GM21529 (cell line): Measurements from ENCODE around the gene FFAR3.
"Not testable (repeated sequence)": the region's sequence is repeated elsewhere in the genome, so short reads cannot be mapped to it uniquely, and the experiment has no call there.

Experiments used
- ATAC-seq: cut with Tn5 transposase; IDR thresholded peaks from one replicate; pipeline ENCODE4 v1.9.1; 2021; ENCODE audit not compliant: unreplicated experiment

FFAR3 gene

DNA sequence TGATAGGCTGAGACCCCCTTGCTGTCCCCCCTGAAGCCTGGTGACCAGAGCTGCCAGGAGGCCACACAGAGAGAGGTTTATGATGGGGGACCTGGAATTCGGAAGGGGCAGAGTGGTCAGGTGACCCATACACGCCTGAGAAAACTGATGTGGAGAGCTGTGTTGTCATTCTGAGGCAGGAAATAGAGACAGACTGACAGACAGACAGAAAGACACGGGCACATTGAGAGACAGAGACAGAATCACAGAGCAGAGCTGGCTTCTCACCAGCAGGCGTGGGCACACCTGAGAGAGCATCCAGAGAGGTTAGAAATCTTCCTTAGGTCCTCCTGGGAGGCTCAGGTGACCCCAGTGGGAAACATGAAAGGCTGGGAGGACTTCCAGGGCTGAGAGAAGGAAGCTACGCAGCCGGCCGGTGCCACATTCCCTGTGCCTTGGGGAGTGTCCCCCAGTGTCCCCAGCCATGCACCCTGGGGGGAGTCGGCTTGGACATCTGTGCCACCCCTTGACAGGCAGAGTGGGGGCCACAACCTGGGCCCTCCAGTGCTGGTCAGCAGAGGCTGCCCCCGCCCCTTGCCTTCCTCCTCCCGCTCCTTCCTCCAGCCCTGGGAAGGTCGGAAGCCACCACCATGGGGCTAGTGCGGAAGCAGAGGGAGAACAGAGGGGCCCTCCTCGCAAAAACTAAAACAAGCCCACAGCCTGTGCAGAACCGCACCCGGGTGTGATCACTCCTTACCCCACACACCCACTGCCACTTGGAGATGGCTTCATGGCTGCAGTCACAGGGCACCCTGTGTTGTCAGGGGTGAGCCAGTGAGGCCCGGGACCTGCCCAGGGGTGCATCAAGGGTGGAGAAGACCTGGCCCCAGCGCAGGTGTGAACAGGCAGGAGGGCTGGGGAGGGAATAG lies 8.4 kb upstream of the FFAR3 start:
- ATAC-seq: no peak

DNA sequence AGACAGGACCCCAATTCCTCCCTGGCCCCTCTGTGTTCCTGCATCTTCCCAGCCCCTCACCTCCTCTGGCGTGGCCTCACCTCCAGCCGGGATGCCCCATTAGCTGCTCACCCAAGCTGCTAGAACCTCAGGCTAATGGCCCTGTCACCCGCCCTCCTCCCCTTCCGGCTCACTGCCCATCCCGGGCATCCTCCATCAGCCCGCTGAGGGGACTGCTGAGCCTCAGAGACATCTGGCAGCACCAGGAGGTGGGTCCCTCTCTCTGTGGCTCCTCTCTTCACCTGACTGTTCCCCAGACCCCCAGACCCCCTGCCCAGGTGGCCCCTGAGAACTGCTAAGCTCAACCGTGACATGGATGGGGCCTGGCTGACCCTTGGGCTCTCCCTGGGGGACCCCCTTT lies 7.7 kb upstream of the FFAR3 start:
- ATAC-seq: no peak

DNA sequence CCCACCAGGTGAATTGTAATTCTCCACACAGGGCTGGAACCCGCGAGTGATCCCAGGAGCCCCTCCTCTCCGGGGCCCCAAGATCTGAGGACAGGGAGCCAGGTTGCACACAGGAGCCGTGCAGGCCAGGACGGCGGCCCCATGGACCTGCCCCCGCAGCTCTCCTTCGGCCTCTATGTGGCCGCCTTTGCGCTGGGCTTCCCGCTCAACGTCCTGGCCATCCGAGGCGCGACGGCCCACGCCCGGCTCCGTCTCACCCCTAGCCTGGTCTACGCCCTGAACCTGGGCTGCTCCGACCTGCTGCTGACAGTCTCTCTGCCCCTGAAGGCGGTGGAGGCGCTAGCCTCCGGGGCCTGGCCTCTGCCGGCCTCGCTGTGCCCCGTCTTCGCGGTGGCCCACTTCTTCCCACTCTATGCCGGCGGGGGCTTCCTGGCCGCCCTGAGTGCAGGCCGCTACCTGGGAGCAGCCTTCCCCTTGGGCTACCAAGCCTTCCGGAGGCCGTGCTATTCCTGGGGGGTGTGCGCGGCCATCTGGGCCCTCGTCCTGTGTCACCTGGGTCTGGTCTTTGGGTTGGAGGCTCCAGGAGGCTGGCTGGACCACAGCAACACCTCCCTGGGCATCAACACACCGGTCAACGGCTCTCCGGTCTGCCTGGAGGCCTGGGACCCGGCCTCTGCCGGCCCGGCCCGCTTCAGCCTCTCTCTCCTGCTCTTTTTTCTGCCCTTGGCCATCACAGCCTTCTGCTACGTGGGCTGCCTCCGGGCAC lies 6.7 kb upstream of the FFAR3 start:
- ATAC-seq: no peak

- ATAC-seq: no peak
Observed at GRCh38 chr19:35352177-35352447, 6.1 kb upstream of the FFAR3 start.

- ATAC-seq: no peak
Observed at GRCh38 chr19:35352448-35353304, 5.6 kb upstream of the FFAR3 start.

- ATAC-seq: no peak
Observed at GRCh38 chr19:35353635-35354034, 4.6 kb upstream of the FFAR3 start.

DNA sequence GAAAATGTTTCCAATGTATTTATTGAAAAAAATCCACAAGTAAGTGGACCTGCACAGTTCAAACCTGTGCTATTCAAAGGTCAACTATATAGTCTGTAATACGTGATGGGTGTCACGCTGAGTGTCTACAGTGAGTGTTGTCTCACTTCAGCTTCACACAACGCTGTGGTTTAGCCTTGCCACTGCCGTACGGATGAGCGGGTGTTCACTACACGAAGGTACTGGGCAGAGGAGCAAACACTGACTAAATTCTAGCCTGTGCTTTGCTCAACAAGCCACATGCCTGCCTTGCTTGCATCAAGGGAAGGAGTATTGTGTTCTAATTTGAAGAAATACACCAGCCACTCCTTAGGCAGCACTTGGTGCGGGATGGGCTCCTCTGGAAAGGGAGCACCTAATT lies 3.4 kb upstream of the FFAR3 start:
- ATAC-seq: no peak

- ATAC-seq: no peak
Observed at GRCh38 chr19:35355791-35356460, 2.3 kb upstream of the FFAR3 start.

DNA sequence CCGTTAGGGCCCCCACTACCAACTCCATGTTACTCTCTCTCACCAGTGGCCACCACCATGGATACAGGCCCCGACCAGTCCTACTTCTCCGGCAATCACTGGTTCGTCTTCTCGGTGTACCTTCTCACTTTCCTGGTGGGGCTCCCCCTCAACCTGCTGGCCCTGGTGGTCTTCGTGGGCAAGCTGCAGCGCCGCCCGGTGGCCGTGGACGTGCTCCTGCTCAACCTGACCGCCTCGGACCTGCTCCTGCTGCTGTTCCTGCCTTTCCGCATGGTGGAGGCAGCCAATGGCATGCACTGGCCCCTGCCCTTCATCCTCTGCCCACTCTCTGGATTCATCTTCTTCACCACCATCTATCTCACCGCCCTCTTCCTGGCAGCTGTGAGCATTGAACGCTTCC lies 574 bp downstream of the FFAR3 start:
- not testable (repeated sequence) for ATAC-seq

DNA sequence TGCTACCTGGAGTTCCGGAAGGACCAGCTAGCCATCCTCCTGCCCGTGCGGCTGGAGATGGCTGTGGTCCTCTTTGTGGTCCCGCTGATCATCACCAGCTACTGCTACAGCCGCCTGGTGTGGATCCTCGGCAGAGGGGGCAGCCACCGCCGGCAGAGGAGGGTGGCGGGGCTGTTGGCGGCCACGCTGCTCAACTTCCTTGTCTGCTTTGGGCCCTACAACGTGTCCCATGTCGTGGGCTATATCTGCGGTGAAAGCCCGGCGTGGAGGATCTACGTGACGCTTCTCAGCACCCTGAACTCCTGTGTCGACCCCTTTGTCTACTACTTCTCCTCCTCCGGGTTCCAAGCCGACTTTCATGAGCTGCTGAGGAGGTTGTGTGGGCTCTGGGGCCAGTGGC lies 1.1 kb downstream of the FFAR3 start:
- not testable (repeated sequence) for ATAC-seq

DNA sequence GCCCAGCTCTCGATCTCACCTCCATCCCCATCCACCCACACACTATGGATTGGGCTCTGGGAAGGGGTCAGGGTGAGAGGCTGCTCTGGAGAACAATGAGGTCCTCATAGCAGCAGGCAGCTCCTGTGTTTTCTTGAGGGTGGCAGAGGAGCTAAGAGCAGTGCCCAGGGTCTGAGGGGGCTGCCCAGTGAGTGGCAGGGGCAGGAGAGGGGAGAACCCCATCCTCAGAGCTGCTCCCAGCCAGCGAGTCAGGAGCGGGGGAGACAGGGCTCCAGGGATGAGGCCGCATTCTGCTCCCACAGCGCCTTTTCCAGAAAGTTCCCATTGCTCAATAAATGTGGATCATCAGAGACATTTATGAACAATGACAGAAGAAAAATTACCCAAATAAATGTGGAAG lies 1.8 kb downstream of the FFAR3 start:
- not testable (repeated sequence) for ATAC-seq

GRCh38 chr19:35360880-35361420 lies 2.7 kb downstream of the FFAR3 start:
- ATAC-seq: no peak

DNA sequence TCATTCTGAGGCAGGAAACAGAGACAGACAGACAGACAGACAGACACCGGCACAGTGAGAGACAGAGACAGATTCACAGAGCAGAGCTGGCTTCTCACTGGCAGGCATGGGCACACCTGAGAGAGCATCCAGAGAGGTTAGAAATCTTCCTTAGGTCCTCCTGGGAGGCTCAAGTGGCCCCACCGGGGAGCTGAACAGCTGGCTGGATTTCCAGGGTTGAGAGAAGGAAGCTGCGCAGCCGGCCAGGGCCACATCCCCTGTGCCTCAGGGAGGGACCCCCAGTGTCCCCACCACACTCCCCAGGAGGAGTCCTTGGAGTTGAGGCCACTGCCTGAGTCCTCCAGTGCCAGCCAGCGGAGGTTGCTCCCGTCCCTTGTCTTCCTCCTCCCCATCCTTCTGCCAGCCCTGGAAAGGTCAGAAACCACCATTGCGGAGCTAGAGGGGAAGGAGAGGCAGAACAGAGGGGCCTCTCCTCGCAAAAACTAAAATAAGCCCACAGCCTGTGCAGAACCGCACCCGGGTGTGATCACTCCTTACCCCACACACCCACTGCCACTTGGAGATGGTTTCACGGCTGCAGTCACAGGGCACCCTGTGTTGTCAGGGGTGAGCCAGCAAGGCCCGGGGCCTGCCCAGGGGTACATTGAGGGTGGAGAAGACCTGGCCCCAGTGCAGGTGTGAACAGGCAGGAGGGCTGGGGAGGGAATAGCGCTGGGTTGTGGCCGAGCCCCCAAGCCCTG lies 4.2 kb downstream of the FFAR3 start:
- ATAC-seq: no peak

GRCh38 chr19:35363001-35363590 lies 4.8 kb downstream of the FFAR3 start:
- no peak for ATAC-seq

DNA sequence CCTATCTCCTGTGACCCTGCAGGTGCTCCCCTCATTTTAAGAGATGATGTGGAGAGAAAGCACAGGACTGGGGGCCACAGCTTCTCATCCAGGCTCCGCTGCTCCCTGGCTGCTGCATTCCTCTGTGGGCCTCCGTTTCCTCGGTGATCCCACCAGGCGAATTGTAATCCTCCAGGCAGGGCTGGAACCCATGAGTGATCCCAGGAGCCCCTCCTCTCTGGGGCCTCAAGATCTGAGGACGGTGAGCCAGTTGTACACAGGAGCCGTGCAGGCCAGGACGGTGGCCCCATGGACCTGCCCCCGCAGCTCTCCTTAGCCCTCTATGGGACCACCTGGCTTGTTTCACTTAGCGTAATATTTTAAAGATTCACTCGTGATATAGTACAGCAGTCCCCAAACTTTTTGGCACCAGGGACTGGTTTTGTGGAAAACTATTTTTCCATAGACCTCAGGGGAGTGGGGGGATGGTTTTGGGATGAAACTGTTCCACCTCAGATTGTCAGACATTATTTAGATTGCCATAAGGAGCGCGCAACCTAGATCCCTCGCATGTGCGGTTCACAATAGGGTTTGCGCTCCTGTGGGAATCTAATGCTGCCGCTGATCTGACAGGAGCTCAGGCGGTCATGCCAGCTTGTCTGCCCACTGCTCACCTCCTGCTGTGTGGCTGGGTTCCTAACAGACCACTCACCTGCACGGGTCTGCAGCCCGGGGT lies 5.6 kb downstream of the FFAR3 start:
- ATAC-seq: no peak

DNA sequence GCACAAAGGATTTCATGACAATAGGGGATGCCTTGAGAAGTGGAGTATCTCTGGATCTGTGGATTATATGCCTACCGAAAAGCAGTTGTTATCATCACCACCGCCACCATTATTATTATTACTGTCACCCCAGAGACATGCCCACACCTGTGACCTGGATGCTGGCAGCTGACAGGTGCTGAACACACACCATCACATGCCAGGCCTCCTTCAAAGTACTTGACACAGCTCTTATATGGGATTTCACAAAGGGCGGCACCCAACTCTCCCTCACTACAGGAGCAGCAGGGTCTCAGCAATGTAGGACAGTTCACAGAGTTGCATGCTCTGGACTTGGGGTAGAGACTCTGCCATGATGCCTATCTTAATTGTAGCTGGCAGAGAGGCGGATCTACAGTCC lies 7.0 kb downstream of the FFAR3 start:
- ATAC-seq: no peak

DNA sequence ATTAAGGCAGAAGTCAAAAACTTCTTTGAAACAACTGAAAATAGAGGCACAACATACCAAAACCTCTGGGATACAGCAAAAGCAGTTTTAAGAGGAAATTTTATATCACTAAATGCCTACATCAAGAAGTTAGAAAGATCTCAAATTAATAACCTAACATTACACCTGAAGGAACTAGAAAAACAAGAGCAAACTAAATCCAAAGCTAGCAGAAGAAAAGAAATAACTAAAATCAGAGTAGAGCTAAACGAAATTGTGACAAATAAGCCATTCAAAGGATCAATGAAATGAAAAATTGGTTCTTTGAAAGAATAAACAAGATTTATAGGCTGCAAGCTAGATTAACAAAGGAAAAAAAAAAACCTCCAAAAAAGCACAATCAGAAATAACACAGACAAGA lies 10.1 kb downstream of the FFAR3 start:
- no peak for ATAC-seq

DNA sequence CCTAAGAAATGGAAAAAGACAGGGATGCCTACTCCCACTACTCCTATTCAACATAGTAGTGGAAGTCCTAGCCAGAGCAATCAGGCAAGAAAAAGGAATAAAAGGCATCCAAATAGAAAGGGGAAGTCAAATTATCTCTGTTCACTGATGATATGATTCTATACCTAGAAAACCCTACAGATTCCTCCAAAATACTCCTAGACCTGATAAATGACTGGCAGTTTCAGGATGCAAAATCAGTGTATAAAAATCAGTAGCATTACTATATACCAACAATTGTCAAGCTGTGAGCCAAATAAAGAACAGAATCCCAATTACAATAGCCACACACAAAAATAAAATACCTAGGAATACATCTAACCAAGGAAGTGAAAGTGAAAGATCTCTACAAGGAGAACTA lies 11.3 kb downstream of the FFAR3 start:
- no peak for ATAC-seq

DNA sequence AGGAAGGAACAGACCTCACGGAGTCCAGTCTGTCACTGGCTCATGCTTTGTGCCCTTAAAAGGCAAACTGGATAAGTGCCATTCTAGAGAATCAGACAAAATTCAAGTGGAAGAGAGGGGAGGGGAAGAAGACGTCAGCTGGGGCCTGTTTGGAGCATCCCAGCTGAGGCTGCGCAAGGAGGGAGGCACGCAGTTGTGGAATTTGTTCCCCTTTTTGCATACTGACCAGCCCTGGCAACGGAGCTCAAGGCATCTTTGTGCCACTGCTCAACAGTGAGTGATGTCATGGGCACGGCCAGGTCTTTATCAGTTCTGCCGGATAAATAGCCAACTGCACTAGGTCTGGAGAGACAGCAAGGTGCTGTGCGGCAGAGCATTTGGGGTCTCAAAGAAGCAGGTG lies 12.5 kb downstream of the FFAR3 start, which contains the start of gene GPR42:
TSS of gene GPR42 (plus strand) at position 347 of the 400 bp plus-strand sequence. CDS start 292 bp downstream, outside the sequence.
- ATAC-seq: no peak
